ENCODE data around the gene VSIG8. TPM values are rescaled to one million over a fixed set of nuclear protein-coding genes. Genes with fewer than 3 reads are reported as not detected.
A peak's percentile ranks its signal among the peaks of the same experiment; 100 is the strongest.

VSIG8 gene
- total RNA-seq, 6 experiments from 2014 or later, result not detected

GRCh38 chr1:159897962-159898361 is 35.5 kb upstream of the VSIG8 start:
- TF ChIP-seq CTCF (IDR thresholded peaks at IDR 0.05) (no peak), POLR2A (IDR thresholded peaks at IDR 0.05) (no peak)
- intact Hi-C loops (cut with DNase I), result loop anchor here in 1 of 2 donors (10.0 kb wide), 1 partner anchor 733 kb away; no protein-coding TSS in a partner anchor
- ATAC-seq (peak in 1 of 4 donors; percentile 12), DNase-seq (no peak)
- Histone ChIP-seq H3K9me3 (no peaks in the 10 kb centered on the region), H3K4me1 (peaks cover 0 to 4% (median 0%) of the 10 kb centered on the region in 4 donors), H3K4me3 (no peak overlapping the region), H3K27me3 (no peaks in the 10 kb centered on the region), H3K36me3 (no peaks in the 10 kb centered on the region), H3K27ac (no peak overlapping the region)
- 53% methylated on average over 3 of the region's 3 CpGs for WGBS (ENCODE audit: insufficient coverage, low coverage, low lambda C conversion rate, missing lambda C conversion rate)

GRCh38 chr1:159896546-159896930 is 34.1 kb upstream of the VSIG8 start:
- peak overlapping the region in 1 of 3 donors; percentile 13 for H3K27ac ChIP-seq
- ATAC-seq (no peak), DNase-seq (no peak)
- peaks cover 0 to 4% (median 0%) of the 10 kb centered on the region in 4 donors for H3K4me1 ChIP-seq
- 66% methylated on average over 3 of the region's 3 CpGs for WGBS (ENCODE audit: insufficient coverage, low coverage, low lambda C conversion rate, missing lambda C conversion rate)
- no peaks in the 10 kb centered on the region for H3K27me3 ChIP-seq
- H3K36me3 ChIP-seq, result no peaks in the 10 kb centered on the region
- no peak overlapping the region for H3K4me3 ChIP-seq
- no peaks in the 10 kb centered on the region for H3K9me3 ChIP-seq
- TF ChIP-seq POLR2A (IDR thresholded peaks at IDR 0.05), result no peak
- no peak for TF ChIP-seq CTCF (IDR thresholded peaks at IDR 0.05)
- intact Hi-C loops (cut with DNase I), result loop anchor here in 1 of 2 donors (10.0 kb wide), 1 partner anchor 732 kb away; no protein-coding TSS in a partner anchor

- no peaks in the 10 kb centered on the region for H3K27me3 ChIP-seq
- H3K4me3 ChIP-seq, result no peak overlapping the region
- H3K27ac ChIP-seq, result no peak overlapping the region
- ATAC-seq (peak; percentile 22 to 53 (median 41)), DNase-seq (no peak)
- WGBS (ENCODE audit: insufficient coverage, low coverage, low lambda C conversion rate, missing lambda C conversion rate), result 57% methylated on average over 6 of the region's 6 CpGs
- intact Hi-C loops (cut with DNase I), result loop anchor here in 1 of 2 donors (10.0 kb wide), 1 partner anchor 731 kb away; no protein-coding TSS in a partner anchor
- H3K4me1 ChIP-seq, result peaks cover 0 to 4% (median 0%) of the 10 kb centered on the region in 4 donors
- H3K36me3 ChIP-seq, result no peaks in the 10 kb centered on the region
- TF ChIP-seq CTCF (IDR thresholded peaks at IDR 0.05) (no peak), POLR2A (IDR thresholded peaks at IDR 0.05) (no peak)
- no peaks in the 10 kb centered on the region for H3K9me3 ChIP-seq
These were observed 33.5 kb upstream of the VSIG8 start for GRCh38 chr1:159895836-159896545.

GRCh38 chr1:159895286-159895685 is 32.8 kb upstream of the VSIG8 start:
- DNase-seq, result no peak
- intact Hi-C loops (cut with DNase I), result loop anchor here in 1 of 2 donors (10.0 kb wide), 1 partner anchor 730 kb away; no protein-coding TSS in a partner anchor
- no peak for ATAC-seq

More at GRCh38 chr1:159895286-159895685, 32.8 kb upstream of the VSIG8 start:
- no peaks in the 10 kb centered on the region for H3K27me3 ChIP-seq
- 53% methylated on average over 3 of the region's 3 CpGs for WGBS (ENCODE audit: insufficient coverage, low coverage, low lambda C conversion rate, missing lambda C conversion rate)
- H3K36me3 ChIP-seq, result no peaks in the 10 kb centered on the region
- H3K9me3 ChIP-seq, result no peaks in the 10 kb centered on the region
- peaks cover 0 to 4% (median 0%) of the 10 kb centered on the region in 4 donors for H3K4me1 ChIP-seq
- no peak for TF ChIP-seq POLR2A (IDR thresholded peaks at IDR 0.05)
- no peak for TF ChIP-seq CTCF (IDR thresholded peaks at IDR 0.05)
- no peak overlapping the region for H3K27ac ChIP-seq
- H3K4me3 ChIP-seq, result no peak overlapping the region
